ENCODE measurements around the gene MOSMO.

MOSMO gene

DNA sequence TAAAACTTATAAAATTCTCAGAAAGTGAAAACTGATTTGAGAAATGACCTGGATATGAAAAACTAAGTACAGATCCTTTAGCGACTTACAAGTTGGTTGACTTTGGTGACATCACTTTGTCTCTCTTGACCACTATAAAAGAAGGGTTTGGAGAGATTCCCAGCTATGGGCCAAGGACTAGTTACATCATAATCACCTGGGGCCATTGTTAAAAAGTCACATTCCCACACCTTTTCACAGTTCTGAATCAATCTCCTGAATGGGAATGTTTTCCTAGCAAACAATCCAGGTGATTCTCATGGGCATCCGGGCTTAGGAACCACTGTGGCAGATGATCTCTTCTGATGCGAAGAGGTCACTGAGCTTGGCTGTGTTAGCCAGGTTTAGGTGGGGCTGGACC is 83.8 kb downstream of the MOSMO start:
- TF ChIP-seq, protein P1, sequence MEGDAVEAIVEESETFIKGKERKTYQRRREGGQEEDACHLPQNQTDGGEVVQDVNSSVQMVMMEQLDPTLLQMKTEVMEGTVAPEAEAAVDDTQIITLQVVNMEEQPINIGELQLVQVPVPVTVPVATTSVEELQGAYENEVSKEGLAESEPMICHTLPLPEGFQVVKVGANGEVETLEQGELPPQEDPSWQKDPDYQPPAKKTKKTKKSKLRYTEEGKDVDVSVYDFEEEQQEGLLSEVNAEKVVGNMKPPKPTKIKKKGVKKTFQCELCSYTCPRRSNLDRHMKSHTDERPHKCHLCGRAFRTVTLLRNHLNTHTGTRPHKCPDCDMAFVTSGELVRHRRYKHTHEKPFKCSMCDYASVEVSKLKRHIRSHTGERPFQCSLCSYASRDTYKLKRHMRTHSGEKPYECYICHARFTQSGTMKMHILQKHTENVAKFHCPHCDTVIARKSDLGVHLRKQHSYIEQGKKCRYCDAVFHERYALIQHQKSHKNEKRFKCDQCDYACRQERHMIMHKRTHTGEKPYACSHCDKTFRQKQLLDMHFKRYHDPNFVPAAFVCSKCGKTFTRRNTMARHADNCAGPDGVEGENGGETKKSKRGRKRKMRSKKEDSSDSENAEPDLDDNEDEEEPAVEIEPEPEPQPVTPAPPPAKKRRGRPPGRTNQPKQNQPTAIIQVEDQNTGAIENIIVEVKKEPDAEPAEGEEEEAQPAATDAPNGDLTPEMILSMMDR (IDR thresholded peaks at IDR 0.05; ENCODE audit: control extremely low read depth, extremely low read depth, low read depth, missing control alignments) = no peak
- ChIA-PET POLR2A (no interaction called here), CTCF (interaction anchor here (1.0 to 4.1 kb wide), 4 partner anchors 9 to 92 kb away, joined by 3 to 40 read pairs (median 9); no protein-coding TSS in a partner anchor)
- DNase-seq (ENCODE audit: extremely low spot score) = no peak

DNA sequence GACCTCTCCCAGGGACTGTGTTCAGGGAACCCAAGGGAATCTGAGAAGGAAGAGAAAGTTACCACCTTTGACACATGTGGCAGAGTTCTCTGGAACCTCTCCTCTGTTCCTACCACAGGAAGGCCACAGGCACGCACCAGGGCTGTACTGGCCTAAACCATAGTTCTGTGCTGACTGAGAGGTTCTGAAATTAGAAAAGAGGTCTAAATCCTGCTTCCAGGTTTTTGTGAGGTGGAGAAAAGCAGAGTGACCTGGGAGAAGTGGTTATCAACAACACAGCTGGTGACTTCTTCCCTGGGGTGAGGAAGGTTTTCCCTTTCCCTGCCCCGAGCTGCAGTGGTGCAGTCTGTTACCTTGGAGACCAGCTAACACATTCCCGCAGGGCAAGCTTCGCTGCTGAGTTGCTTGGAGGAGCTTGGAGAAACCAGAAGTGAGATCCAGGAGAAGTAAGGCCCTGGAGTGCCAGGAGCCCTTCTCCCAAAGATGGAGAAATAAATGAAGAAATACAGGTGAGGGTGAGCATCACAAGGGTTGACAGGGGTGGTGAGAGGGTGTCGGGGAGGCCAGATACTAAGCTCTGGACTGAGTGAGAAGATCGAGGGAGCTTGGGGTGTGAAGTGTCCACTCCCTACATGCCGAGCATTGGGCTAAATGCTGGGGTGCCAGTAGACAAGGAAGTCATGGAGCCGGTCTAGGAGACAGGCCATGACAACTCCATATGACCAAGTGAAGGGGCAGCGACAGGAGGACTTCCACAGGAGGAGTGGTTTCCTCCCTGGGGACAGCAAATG is 84.4 kb downstream of the MOSMO start, which contains the start of gene VWA3A:
Gene VWA3A (plus strand): TSS at position 399 of the 791 bp plus-strand sequence. CDS start 97 bp downstream, at position 496.
- CTCF ChIA-PET = interaction anchor here (1.0 to 1.5 kb wide), 3 partner anchors 10 to 92 kb away, joined by 3 to 13 read pairs (median 5); no protein-coding TSS in a partner anchor
- POLR2A ChIA-PET = no interaction called here
- TF ChIP-seq, protein P1 (IDR thresholded peaks at IDR 0.05; ENCODE audit: control extremely low read depth, extremely low read depth, low read depth, missing control alignments) = no peak
- DNase-seq (ENCODE audit: extremely low spot score) = no peak

DNA sequence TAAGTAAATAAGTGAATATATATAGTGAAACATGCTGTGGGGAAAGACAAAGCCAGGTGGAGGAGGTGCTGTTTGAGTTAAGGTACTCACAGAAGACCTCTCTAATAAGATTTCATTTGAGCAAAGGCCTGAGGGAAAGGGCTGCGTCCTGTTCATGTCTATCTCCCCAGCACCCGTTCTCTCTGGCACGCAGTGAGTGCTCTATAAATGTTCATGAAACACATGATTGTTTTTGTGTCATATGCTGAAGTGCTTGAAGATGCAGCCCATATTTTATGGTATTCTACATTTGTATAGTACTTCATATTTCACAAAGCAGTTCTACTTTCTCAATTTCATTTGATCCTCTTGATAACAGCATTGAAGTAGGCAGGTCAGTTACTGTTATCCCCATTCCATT is 85.4 kb downstream of the MOSMO start:
- DNase-seq (ENCODE audit: extremely low spot score) = no peak
- TF ChIP-seq, protein P1 (IDR thresholded peaks at IDR 0.05; ENCODE audit: control extremely low read depth, extremely low read depth, low read depth, missing control alignments) = no peak
- ChIA-PET CTCF (interaction anchor here (1.4 to 3.9 kb wide), 3 partner anchors 11 to 16 kb away, joined by 3 to 21 read pairs (median 13); no protein-coding TSS in a partner anchor), POLR2A (no interaction called here)

DNA sequence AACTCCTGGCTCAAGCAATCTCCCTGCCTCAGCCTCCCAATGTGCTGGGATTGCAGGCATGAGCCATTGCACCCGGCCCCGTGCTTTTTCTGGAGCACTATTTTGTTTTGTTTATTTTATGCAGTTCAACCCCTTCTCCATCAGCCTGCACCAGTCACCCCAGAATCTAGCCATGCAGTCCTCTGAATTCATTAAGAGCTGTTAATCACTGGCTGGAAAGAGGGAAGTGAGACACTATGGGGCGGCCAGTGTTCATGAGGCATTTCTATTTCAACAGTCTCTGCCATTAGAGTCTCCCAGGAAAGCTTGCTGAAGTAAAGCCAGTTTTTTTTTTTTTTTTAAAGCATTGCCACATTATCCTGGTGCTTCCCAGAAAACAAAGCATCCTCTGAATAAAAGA is 86.1 kb downstream of the MOSMO start:
- TF ChIP-seq, protein P1 (IDR thresholded peaks at IDR 0.05; ENCODE audit: control extremely low read depth, extremely low read depth, low read depth, missing control alignments) = no peak
- ChIA-PET CTCF (interaction anchor here (1.4 to 3.9 kb wide), 2 partner anchors 12 to 16 kb away, joined by 3 to 21 read pairs; no protein-coding TSS in a partner anchor), POLR2A (no interaction called here)
- DNase-seq (ENCODE audit: extremely low spot score) = peak; percentile 25

DNA sequence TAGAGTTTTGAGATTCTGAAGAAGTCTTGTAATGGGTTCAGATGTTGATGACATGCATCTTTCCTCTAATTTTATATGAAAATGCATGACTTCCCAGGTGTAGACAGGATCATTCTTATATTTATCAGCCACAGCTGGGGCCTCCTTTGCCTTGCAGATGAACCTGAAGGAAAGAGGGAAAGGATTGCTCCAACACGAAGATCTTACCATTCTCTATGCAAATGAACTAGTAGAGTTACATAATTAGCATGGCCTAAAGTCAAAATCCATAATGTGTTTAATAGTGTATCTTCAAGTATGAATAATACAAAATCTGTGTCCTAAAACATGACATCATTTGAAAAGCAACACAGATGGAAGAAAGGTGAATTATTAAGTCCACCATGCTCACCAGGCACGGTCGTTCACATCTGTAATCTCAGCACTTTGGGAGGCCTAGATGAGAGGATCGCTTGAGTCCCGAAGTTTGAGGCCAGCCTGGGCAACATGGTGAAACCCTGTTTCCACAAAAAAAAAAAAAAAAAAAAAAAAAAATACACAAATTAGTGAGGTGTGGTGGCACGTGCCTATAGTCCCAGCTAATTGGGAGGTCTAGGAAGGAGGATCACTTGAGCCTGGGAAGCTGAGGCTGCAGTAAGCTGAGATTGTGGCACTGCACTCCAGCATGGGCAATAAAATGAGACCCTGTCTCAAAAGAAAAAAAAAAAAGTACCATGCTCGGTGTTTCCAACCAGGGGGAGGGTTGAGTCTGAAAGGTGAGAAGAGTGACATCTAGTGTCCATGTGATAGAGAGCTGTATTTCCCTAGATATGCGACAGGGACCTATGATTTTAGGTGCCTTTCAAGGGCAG is 90.7 kb downstream of the MOSMO start:
- CTCF ChIA-PET = interaction anchor here (0.7 to 6.3 kb wide), 27 partner anchors 9 to 148 kb away, joined by 3 to 47 read pairs (median 6); partner anchors contain the start of genes MOSMO and PDZD9
- POLR2A ChIA-PET = no interaction called here

More for the DNA sequence above, 90.7 kb downstream of the MOSMO start:
- TF ChIP-seq, protein P1 (IDR thresholded peaks at IDR 0.05; ENCODE audit: control extremely low read depth, extremely low read depth, low read depth, missing control alignments) = peak; percentile 61
- peak; percentile 71 for DNase-seq (ENCODE audit: extremely low spot score)
